PC-9 (cell line): ENCODE measurements around the gene LRRC8D.

Source experiments
- EZH2 ChIP-seq: fragments of 200-600 bp; sonication (generic); IDR thresholded peaks from 2 replicates; pipeline ENCODE4 v1.8.0; 2017; ENCODE audit warnings: antibody characterized with exemption, low read depth
- TF ChIP-seq, protein P1 (sequence below): fragments of 200-600 bp; sonication (generic); conservative IDR thresholded peaks from 2 replicates; pipeline ENCODE4 v1.6.1; 2017; ENCODE audit warnings: mixed run types, antibody characterized with exemption, mild to moderate bottlenecking, moderate library complexity

- TF ChIP-seq, protein P1, sequence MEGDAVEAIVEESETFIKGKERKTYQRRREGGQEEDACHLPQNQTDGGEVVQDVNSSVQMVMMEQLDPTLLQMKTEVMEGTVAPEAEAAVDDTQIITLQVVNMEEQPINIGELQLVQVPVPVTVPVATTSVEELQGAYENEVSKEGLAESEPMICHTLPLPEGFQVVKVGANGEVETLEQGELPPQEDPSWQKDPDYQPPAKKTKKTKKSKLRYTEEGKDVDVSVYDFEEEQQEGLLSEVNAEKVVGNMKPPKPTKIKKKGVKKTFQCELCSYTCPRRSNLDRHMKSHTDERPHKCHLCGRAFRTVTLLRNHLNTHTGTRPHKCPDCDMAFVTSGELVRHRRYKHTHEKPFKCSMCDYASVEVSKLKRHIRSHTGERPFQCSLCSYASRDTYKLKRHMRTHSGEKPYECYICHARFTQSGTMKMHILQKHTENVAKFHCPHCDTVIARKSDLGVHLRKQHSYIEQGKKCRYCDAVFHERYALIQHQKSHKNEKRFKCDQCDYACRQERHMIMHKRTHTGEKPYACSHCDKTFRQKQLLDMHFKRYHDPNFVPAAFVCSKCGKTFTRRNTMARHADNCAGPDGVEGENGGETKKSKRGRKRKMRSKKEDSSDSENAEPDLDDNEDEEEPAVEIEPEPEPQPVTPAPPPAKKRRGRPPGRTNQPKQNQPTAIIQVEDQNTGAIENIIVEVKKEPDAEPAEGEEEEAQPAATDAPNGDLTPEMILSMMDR = no peak
- TF ChIP-seq EZH2 = no peak
Measured at GRCh38 chr1:89799495-89799894, 21.3 kb upstream of the LRRC8D start.
